Hepatocyte (in vitro differentiated cells): ENCODE measurements around the gene CMTM6.

Source experiments
- EZH2 ChIP-seq: fragments of 200-600 bp; sonication (generic); IDR thresholded peaks from 2 replicates; pipeline ENCODE4 v1.6.1; 2016; ENCODE audit warnings: antibody characterized with exemption, mild to moderate bottlenecking, borderline replicate concordance
- EZH2phosphoT487 ChIP-seq: fragments of 200-600 bp; sonication (generic); IDR thresholded peaks from one replicate; pipeline ENCODE4 v1.6.1; 2018; ENCODE audit warnings: antibody characterized with exemption, mild to moderate bottlenecking, low read depth, moderate library complexity; ENCODE audit not compliant: unreplicated experiment, severe bottlenecking

DNA sequence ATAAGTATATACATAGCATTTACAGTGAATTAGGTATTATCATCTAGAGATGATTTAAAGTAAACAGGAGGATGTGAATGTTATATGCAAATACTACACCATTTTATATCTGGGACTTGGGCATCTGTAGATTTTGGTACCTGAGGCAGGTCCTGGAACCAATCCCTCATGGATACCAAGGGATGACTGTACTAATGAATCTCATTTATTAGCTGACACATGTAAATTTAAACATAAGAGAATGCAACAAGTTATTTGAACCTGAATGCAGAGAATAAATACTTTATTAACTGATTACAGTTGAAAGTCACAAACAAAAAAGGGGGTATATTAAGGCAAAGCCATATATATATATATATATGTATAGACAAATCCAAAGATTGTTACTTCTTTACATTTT is 23.1 kb upstream of the CMTM6 start:
- TF ChIP-seq EZH2phosphoT487 (no peak), EZH2 (no peak)
